ENCODE data around the gene ZNF597.

- TF ChIP-seq CTCF (IDR thresholded peaks at IDR 0.05; ENCODE audit: low read length) (no peak), EZH2 (IDR thresholded peaks at IDR 0.05; ENCODE audit: borderline replicate concordance, low read length) (no peak)
Observed at GRCh38 chr16:3475604-3476375, 32.5 kb upstream of the ZNF597 start.
